A172 (cell line): Measurements from ENCODE around the gene ZMAT5. TPM values are rescaled to one million over a fixed set of nuclear protein-coding genes. Genes with fewer than 3 reads are reported as not detected.
A peak's percentile ranks its signal among the peaks of the same experiment; 100 is the strongest.

Source experiments
- DNase-seq: peaks from one replicate; pipeline ENCODE4 v3.0.0-alpha.2; 2015; ENCODE audit warnings: low spot score
- total RNA-seq: library from RNA; depleted of rRNA; stranded (reverse); fragments of >200 nt; shearing (Covaris generic); gene quantifications from 2 replicates; pipeline ENCODE4 v1.2.3, GENCODE V29; 2014

ZMAT5 gene
- total RNA-seq, 1 experiment from 2014 or later: 12.0 TPM

GRCh38 chr22:29707471-29707870, 59.3 kb downstream of the ZMAT5 start:
- DNase-seq: no peak

GRCh38 chr22:29707010-29707409, 59.8 kb downstream of the ZMAT5 start:
- DNase-seq: no peak

- DNase-seq: no peak
These were observed 60.3 kb downstream of the ZMAT5 start for GRCh38 chr22:29706486-29706885.

GRCh38 chr22:29705651-29706050, 61.2 kb downstream of the ZMAT5 start:
- no peak for DNase-seq

GRCh38 chr22:29704528-29705285, 62.1 kb downstream of the ZMAT5 start:
- peak; percentile 34 for DNase-seq

- no peak for DNase-seq
These were observed 63.1 kb downstream of the ZMAT5 start for GRCh38 chr22:29703569-29704195.

- no peak for DNase-seq
These were observed 63.8 kb downstream of the ZMAT5 start for GRCh38 chr22:29702931-29703501.

- peak; percentile 47 for DNase-seq
These were observed 64.5 kb downstream of the ZMAT5 start for GRCh38 chr22:29702000-29702930.

GRCh38 chr22:29701155-29701999, 65.4 kb downstream of the ZMAT5 start:
- peak; percentile 72 for DNase-seq

GRCh38 chr22:29700900-29701154, 66.0 kb downstream of the ZMAT5 start:
- peak; percentile 26 for DNase-seq

GRCh38 chr22:29700206-29700899, 66.5 kb downstream of the ZMAT5 start:
- DNase-seq: peak; percentile 21

- no peak for DNase-seq
These were observed 68.8 kb downstream of the ZMAT5 start for GRCh38 chr22:29697853-29698598.

GRCh38 chr22:29695129-29695926, 71.5 kb downstream of the ZMAT5 start:
- DNase-seq: peak; percentile 31

- DNase-seq: no peak
These were observed 73.1 kb downstream of the ZMAT5 start for GRCh38 chr22:29693671-29694070.

- DNase-seq: no peak
These were observed 73.6 kb downstream of the ZMAT5 start for GRCh38 chr22:29693161-29693560.

GRCh38 chr22:29692327-29692640, 74.5 kb downstream of the ZMAT5 start:
- DNase-seq: no peak

- no peak for DNase-seq
These were observed 75.0 kb downstream of the ZMAT5 start for GRCh38 chr22:29691636-29692326.

GRCh38 chr22:29690476-29690875, 76.3 kb downstream of the ZMAT5 start:
- no peak for DNase-seq

- DNase-seq: peak; percentile 18
These were observed 77.0 kb downstream of the ZMAT5 start for GRCh38 chr22:29689880-29690213.
